PC-3 (cell line): ENCODE data around the gene GIMD1.

Source experiments
- EZH2 ChIP-seq: fragments of 300-600 bp; sonication (generic); IDR thresholded peaks from one replicate; pipeline ENCODE4 v1.6.1; 2017; ENCODE audit warnings: antibody characterized with exemption, mild to moderate bottlenecking, low read length; ENCODE audit not compliant: unreplicated experiment
- EZH2phosphoT487 ChIP-seq: fragments of 300-600 bp; sonication (generic); IDR thresholded peaks from 2 replicates; pipeline ENCODE4 v1.6.1; 2018; ENCODE audit warnings: mild to moderate bottlenecking, antibody characterized with exemption, low read length, borderline replicate concordance
- TF ChIP-seq, protein P1 (sequence below): fragments of 300-600 bp; sonication (generic); conservative IDR thresholded peaks from 2 replicates; pipeline ENCODE4 v1.5.1; 2017; ENCODE audit warnings: antibody characterized with exemption, low read depth, mild to moderate bottlenecking, low read length

DNA sequence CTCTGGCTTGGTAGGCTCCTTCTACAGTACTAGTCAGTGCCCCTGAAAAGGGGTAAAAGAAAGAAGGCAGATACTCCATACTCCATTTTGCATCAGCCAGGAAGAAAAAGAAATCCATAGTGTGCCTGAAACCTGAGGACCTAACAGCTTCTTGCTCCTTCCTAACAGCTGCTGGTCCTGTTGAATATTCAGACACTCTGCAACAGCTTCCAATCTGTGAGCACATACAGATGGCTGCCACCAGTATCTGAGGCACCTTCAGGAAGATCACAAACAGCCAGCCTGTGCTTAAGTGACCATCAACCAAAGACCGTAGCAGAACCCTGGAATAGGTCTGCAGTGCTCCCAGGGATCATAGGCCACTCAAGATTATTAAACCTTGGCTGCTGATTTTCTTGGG, 4.3 kb downstream of the GIMD1 start:
- TF ChIP-seq EZH2 (no peak), EZH2phosphoT487 (no peak)
- TF ChIP-seq, protein P1, sequence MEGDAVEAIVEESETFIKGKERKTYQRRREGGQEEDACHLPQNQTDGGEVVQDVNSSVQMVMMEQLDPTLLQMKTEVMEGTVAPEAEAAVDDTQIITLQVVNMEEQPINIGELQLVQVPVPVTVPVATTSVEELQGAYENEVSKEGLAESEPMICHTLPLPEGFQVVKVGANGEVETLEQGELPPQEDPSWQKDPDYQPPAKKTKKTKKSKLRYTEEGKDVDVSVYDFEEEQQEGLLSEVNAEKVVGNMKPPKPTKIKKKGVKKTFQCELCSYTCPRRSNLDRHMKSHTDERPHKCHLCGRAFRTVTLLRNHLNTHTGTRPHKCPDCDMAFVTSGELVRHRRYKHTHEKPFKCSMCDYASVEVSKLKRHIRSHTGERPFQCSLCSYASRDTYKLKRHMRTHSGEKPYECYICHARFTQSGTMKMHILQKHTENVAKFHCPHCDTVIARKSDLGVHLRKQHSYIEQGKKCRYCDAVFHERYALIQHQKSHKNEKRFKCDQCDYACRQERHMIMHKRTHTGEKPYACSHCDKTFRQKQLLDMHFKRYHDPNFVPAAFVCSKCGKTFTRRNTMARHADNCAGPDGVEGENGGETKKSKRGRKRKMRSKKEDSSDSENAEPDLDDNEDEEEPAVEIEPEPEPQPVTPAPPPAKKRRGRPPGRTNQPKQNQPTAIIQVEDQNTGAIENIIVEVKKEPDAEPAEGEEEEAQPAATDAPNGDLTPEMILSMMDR: no peak
